H1 (cell line): ENCODE results near the gene COPS6. TPM values are rescaled to one million over a fixed set of nuclear protein-coding genes. Genes with fewer than 3 reads are reported as not detected.

Experiments
- GABPA ChIP-seq: IDR thresholded peaks from 2 replicates; pipeline ENCODE4 v1.6.1; 2011; ENCODE audit warnings: mild to moderate bottlenecking, low read length, moderate library complexity, borderline replicate concordance; ENCODE audit not compliant: insufficient read depth
- POU5F1 ChIP-seq: IDR thresholded peaks from 2 replicates; pipeline ENCODE4 v1.6.1; 2011; ENCODE audit warnings: low read depth, mild to moderate bottlenecking, low read length, moderate library complexity
- RNF2 ChIP-seq: fragments of 200-900, 300-1000 bp; sonication (generic); IDR thresholded peaks from 2 replicates; pipeline ENCODE4 v1.7.1; 2016; ENCODE audit warnings: borderline replicate concordance, low read depth, mild to moderate bottlenecking, antibody characterized with exemption, low read length; ENCODE audit not compliant: poor library complexity, severe bottlenecking; ENCODE audit errors: missing control alignments
- SAP30 ChIP-seq: fragments of 300-600 bp; sonication (generic); IDR thresholded peaks from 2 replicates; pipeline ENCODE4 v1.7.1; 2012; ENCODE audit warnings: low read length, moderate library complexity, mild to moderate bottlenecking, inconsistent platforms; ENCODE audit not compliant: insufficient read depth, insufficient replicate concordance
- polyA plus RNA-seq, 7 experiments: library from polyadenylated mRNA; depleted of rRNA in 3 of 7; stranded (reverse) in 5 of 7; unstranded in 2 of 7; fragments of >200 nt in 5 of 7; fragments of 200-250 nt in 2 of 7; gene quantifications; 1 replicate in 5 of 7; 2 replicates in 1 of 7; 4 replicates in 1 of 7; pipeline versions ENCODE4 v1.2.1 to v1.2.3, GENCODE V29; 2011 to 2013; ENCODE audit warnings: missing spikeins in 2 of 7, mixed read lengths in 2 of 7
- total RNA-seq: library from RNA; stranded (reverse); fragmentation: NEBNext Ultra II Directional; extraction: Animal tissue kit (Norgen Biotek cat#: 25700); gene quantifications from 2 replicates; pipeline ENCODE4 v1.2.1, GENCODE V29; 2021

COPS6 gene
- total and polyA plus RNA-seq, 2 of the 8 experiments (the other 6 are each of a cell fraction or from before 2014, with no cell fraction given), result 127 to 225 TPM

- TF ChIP-seq POU5F1 (no peak), RNF2 (no peak), SAP30 (no peak), GABPA (no peak)
These were observed 4.3 kb downstream of the COPS6 start (continued) for GRCh38 chr7:100093054-100093453.
